PC-3 (cell line): ENCODE measurements around the gene KIAA1614.
"Not testable (repeated sequence)": the region's sequence is repeated elsewhere in the genome, so short reads cannot be mapped to it uniquely, and the experiment has no call there.

Experiments used
- EZH2 ChIP-seq: fragments of 300-600 bp; sonication (generic); IDR thresholded peaks from one replicate; pipeline ENCODE4 v1.6.1; 2017; ENCODE audit warnings: antibody characterized with exemption, mild to moderate bottlenecking, low read length; ENCODE audit not compliant: unreplicated experiment
- EZH2phosphoT487 ChIP-seq: fragments of 300-600 bp; sonication (generic); IDR thresholded peaks from 2 replicates; pipeline ENCODE4 v1.6.1; 2018; ENCODE audit warnings: mild to moderate bottlenecking, antibody characterized with exemption, low read length, borderline replicate concordance
- TF ChIP-seq, protein P1 (sequence below): fragments of 300-600 bp; sonication (generic); conservative IDR thresholded peaks from 2 replicates; pipeline ENCODE4 v1.5.1; 2017; ENCODE audit warnings: antibody characterized with exemption, low read depth, mild to moderate bottlenecking, low read length

DNA sequence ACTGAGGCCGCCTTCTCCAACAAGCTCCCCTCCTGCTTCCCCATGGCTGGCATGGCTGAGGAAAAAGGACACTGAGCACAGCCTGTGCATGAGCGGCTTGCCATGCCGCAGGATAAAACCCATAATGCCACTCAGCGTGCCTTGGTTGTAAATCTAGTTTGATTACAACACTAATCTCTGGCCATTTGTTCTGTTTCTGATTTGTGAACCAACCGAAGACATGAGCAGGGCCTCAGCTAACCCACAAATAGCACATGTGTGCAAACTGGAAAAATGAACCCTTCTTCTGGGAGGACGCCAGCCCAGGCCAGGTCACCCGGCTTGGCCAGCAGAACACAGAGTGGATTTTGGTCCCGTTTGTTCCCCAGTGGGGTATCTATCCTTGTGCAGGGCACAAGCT is 56.1 kb downstream of the KIAA1614 start:
- TF ChIP-seq, protein P1, sequence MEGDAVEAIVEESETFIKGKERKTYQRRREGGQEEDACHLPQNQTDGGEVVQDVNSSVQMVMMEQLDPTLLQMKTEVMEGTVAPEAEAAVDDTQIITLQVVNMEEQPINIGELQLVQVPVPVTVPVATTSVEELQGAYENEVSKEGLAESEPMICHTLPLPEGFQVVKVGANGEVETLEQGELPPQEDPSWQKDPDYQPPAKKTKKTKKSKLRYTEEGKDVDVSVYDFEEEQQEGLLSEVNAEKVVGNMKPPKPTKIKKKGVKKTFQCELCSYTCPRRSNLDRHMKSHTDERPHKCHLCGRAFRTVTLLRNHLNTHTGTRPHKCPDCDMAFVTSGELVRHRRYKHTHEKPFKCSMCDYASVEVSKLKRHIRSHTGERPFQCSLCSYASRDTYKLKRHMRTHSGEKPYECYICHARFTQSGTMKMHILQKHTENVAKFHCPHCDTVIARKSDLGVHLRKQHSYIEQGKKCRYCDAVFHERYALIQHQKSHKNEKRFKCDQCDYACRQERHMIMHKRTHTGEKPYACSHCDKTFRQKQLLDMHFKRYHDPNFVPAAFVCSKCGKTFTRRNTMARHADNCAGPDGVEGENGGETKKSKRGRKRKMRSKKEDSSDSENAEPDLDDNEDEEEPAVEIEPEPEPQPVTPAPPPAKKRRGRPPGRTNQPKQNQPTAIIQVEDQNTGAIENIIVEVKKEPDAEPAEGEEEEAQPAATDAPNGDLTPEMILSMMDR = not testable (repeated sequence)
- TF ChIP-seq EZH2, EZH2phosphoT487: not testable (repeated sequence)
